ENCODE measurements around the gene STING1.
A peak's percentile ranks its signal among the peaks of the same experiment; 100 is the strongest.
"Not testable (repeated sequence)": the region's sequence is repeated elsewhere in the genome, so short reads cannot be mapped to it uniquely, and the experiment has no call there.

The STING1 gene

DNA sequence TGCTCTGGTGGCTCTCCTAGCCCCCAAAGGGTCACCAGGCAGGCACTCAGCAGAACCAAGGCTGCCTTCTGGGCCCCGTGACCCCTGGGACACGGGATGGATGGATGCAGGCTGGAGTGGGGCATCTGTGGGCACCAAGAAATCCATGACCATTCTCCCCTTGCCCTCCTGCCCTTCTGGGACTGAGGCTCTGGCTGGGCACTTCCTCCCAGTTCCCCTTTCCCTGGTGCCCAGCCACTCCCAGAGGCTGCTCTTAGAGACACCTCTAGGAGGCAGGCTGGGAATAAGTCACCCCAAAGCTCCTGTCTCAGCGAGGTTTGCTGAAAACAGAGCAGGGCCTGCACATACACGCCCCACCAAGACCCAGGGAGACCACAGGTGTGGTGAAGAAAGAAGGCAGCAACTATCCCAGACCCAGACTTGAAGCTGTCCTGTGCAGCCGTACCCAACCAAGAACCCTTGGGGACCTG lies 943 bp downstream of the STING1 start:
- DNase-seq (ENCODE audit: extremely low read depth, low read depth), result no peak
- TF ChIP-seq, protein P1, sequence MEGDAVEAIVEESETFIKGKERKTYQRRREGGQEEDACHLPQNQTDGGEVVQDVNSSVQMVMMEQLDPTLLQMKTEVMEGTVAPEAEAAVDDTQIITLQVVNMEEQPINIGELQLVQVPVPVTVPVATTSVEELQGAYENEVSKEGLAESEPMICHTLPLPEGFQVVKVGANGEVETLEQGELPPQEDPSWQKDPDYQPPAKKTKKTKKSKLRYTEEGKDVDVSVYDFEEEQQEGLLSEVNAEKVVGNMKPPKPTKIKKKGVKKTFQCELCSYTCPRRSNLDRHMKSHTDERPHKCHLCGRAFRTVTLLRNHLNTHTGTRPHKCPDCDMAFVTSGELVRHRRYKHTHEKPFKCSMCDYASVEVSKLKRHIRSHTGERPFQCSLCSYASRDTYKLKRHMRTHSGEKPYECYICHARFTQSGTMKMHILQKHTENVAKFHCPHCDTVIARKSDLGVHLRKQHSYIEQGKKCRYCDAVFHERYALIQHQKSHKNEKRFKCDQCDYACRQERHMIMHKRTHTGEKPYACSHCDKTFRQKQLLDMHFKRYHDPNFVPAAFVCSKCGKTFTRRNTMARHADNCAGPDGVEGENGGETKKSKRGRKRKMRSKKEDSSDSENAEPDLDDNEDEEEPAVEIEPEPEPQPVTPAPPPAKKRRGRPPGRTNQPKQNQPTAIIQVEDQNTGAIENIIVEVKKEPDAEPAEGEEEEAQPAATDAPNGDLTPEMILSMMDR (IDR thresholded peaks at IDR 0.05; ENCODE audit: low read depth, low read length), result peak; percentile 47

DNA sequence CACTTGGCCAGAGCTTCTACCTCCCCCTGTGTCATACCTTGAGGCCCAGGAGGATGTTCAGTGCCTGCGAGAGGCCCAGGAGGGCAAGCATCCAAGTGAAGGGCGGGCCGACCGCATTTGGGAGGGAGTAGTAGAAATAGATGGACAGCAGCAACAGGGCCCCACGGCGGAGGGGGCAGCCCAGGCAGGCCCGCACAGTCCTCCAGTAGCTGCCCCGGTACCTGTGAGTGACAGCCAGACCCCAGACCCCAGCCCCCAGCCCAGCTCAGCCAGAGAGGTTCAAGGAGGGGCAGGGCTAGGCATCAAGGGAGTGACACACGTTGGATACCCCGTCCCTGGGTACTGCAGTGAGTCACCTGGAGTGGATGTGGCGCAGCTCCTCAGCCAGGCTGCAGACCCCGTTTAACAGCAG lies 1.4 kb downstream of the STING1 start:
- TF ChIP-seq, protein P1 (IDR thresholded peaks at IDR 0.05; ENCODE audit: low read depth, low read length), result no peak
- no peak for DNase-seq (ENCODE audit: extremely low read depth, low read depth)

DNA sequence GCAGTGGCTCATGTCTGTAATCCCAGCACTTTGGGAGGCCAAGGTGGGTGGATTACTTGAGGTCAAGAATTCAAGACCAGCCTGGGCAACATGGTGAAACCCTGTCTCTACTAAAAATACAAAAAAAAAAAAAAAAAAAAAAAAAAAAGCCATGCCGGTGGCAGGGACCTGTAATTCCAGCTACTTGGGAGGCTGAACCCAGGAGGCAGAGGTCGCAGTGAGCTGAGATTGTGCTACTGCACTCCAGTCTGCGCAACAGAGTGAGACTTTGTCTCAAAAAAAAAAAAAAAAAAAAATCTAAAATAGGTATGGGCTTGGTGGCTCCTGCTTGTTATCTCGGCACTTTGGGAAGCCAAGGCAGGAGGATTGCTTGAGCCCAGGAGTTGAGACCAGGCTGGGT lies 2.8 kb downstream of the STING1 start:
- DNase-seq (ENCODE audit: extremely low read depth, low read depth), result not testable (repeated sequence)

DNA sequence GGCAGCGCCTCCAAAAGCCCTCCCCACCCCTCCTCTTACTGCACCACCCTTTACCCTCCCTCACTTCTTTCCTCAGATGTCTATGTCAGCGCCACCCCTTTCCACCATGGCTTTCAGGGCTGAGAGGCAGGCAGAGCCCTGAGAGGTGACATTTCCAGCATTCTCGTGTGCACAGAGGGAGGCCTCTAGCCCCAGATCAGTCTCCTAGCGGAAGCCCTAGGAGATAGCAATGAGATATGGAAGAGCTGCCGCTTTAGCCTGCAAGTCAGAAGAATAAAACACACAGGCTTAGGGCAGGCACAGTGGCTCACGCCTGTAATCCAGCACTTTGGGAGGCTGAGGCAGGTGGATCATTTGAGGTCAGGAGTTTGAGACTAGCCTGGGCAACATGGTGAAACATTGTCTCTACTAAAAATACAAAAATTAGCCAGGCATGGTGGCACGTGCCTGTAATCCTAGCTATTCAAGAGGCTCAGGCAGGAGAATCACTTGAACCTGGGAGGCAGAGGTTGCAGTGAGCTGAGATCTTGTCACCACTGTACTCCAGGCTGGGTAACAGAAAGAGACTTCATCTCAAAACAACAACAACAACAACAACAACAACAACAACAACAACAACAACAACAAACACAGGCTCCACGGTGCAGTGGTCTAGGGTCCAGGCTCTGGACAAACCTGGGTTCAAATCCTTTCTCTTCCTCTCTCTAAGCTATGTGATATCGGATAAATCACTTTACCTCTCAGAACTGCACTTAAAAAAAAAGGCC lies 3.7 kb downstream of the STING1 start:
- DNase-seq (ENCODE audit: extremely low read depth, low read depth), result not testable (repeated sequence)

DNA sequence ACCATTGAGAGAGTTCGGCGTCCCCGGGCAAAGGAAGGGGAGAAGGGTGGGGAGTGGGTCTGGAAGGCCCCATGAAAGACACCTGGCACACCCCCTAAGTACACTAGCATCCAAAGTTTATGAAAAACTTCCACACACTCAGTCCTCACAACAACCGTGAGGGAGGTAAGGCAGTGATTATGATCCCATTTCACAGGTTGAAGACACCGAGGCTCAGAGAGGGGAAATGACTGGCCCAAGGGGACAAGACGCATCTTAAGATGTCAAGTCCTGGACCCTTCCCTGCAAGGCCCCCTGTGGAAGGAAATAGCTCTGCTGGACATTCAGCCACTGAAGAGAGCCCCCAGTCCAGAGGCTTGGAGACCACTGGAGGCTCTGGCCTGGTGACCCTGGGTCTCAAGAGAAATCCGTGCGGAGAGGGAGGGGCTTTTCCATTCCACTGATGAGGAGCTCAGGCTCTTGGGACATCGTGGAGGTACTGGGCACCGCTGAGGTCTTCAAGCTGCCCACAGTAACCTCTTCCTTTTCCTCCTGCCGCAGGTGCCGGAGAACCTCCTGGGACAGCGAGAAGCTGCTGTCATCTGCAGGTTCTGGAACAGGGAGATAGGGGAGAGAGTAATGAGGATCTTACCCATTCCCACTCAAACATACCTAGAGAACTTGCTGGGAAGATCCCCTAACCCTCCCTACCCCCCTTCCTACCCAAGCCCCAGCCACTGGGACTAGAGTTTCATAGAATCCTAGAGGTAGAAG lies 6.5 kb downstream of the STING1 start:
- no peak for DNase-seq (ENCODE audit: extremely low read depth, low read depth)
- TF ChIP-seq, protein P1 (IDR thresholded peaks at IDR 0.05; ENCODE audit: low read depth, low read length), result no peak

DNA sequence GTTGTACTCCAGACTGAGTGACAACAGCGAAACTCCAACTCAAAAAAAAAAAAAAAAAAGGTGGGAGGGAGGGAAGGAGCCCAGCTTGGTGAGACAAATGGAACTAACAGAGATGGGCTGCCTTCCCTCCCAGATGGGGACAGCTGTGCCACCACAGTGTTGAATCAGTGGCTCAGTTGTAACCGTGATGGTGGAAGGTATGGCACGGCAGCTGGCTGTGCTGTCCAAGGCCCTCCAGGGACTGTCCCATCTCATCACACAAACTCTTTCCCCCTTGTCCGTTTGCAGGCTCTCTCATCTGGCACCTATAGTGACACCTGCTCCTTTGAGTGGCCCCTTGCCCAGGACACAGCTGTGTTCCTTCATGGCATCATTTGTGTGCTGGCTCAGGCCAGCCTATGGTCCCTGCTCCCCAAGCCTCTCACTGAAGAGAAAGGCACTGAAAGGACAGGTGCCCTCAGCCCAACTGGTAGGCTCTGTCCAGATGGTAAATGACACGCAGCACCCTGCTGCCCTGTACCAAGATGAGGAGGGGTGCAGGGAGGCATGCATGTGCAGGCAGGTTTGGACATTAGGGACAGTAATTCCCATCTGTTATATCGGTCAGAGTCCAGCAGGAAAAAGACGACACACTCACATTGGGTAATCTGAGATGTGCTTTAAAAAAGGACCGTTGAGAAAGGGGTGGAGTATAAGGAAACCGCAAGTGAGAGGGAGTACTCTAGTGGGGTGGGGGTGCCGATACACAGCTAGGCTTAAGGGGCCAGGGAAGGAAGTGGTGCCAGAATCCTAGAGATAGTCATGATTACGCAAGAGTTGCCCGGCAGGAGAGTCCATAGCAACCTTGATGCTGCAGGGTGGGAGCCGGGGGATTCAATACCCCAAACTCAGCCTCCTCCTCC lies 7.4 kb downstream of the STING1 start:
- DNase-seq (ENCODE audit: extremely low read depth, low read depth), result peak; percentile 68
- TF ChIP-seq, protein P1 (IDR thresholded peaks at IDR 0.05; ENCODE audit: low read depth, low read length), result no peak

DNA sequence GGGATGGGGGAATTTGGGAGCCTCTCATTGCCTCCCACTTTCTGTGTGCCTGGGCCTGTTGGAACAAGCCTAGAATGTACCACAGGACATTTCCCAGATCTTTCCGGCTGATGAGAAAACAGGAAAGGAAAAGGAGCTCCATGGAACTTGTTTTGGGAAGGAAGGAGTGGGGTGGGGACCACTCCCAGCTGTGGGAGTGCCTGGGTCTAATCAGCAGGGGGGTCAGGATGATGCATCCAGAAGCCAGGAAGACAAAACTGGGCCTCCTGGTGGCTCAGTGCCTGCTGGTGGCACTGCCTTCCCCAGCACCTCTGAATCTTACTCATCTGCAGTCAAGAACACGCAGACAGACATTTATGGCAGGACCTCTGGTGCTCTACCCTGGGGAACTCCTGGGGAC lies 9.0 kb downstream of the STING1 start:
- no peak for DNase-seq (ENCODE audit: extremely low read depth, low read depth)
- TF ChIP-seq, protein P1 (IDR thresholded peaks at IDR 0.05; ENCODE audit: low read depth, low read length), result no peak; the same call in 1 of the 2 replicates

DNA sequence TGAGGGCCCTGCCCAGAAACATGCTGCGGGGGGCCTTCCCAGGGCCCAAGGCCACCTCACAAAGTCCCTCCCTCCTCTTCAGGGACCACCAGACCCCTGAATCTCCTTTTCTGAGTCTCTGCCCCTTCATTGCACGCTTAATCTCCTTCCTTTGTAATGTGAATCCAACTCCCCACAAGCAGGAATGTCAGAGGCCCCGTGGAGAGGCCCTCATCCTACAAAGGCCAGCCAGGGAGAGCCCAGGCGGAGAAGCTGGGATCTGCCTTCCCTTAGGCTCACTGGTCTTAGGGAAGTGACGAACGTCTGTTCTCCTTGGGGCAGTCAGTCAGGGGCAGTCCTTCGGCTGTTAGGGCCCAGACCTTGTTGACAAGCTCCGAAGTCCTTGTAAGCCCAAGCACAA lies 9.5 kb downstream of the STING1 start:
- no peak for DNase-seq (ENCODE audit: extremely low read depth, low read depth)
- TF ChIP-seq, protein P1 (IDR thresholded peaks at IDR 0.05; ENCODE audit: low read depth, low read length), result no peak

All from AG09319 (cell line).